ENCODE data around the gene SLC7A5. TPM values are rescaled to one million over a fixed set of nuclear protein-coding genes. Genes with fewer than 3 reads are reported as not detected.
"Not testable (repeated sequence)": the region's sequence is repeated elsewhere in the genome, so short reads cannot be mapped to it uniquely, and the experiment has no call there.

SLC7A5 gene
- total RNA-seq, 2 donors from 2014 or later: 374 to 588 TPM

GRCh38 chr16:87909203-87909935 is 40.1 kb upstream of the SLC7A5 start:
- not testable (repeated sequence) for H3K27me3 ChIP-seq (ENCODE audit: control insufficient read depth, insufficient read depth, low read length, poor library complexity, severe bottlenecking); H3K36me3 Mint-ChIP-seq (ENCODE audit: low read depth); H3K36me3 ChIP-seq (ENCODE audit: control insufficient read depth, insufficient read depth, low read length); H3K4me1 Mint-ChIP-seq; H3K9me3 ChIP-seq (ENCODE audit: control insufficient read depth, low read length); H3K27ac ChIP-seq (ENCODE audit: low read depth, low read length); H3K4me3 ChIP-seq (ENCODE audit: low read length); H3K27ac Mint-ChIP-seq; H3K9ac ChIP-seq (ENCODE audit: extremely low read depth, low read length, poor library complexity, severe bottlenecking); H3K4me1 ChIP-seq (ENCODE audit: control insufficient read depth, insufficient read depth, low read length); H3K4me3 Mint-ChIP-seq; H3K9me3 Mint-ChIP-seq
- WGBS, 2 experiments (ENCODE audit: insufficient coverage in 1 of 2, insufficient read length in 1 of 2): 44% methylated on average over 30 to 36 of the region's 36 CpGs
- TF ChIP-seq CTCF (conservative IDR thresholded peaks at IDR 0.05): peak; percentile 95
- DNase-seq: peak; percentile 95
- H3K27me3 Mint-ChIP-seq (ENCODE audit: insufficient read depth): peaks cover 25% of the 10 kb centered on the region

- not testable (repeated sequence) for H3K36me3 Mint-ChIP-seq (ENCODE audit: low read depth); H3K4me1 ChIP-seq (ENCODE audit: control insufficient read depth, insufficient read depth, low read length); H3K27ac Mint-ChIP-seq; H3K36me3 ChIP-seq (ENCODE audit: control insufficient read depth, insufficient read depth, low read length); H3K27ac ChIP-seq (ENCODE audit: low read depth, low read length); H3K9me3 ChIP-seq (ENCODE audit: control insufficient read depth, low read length); DNase-seq; H3K9me3 Mint-ChIP-seq; H3K4me1 Mint-ChIP-seq; H3K4me3 ChIP-seq (ENCODE audit: low read length); H3K9ac ChIP-seq (ENCODE audit: extremely low read depth, low read length, poor library complexity, severe bottlenecking); H3K27me3 ChIP-seq (ENCODE audit: control insufficient read depth, insufficient read depth, low read length, poor library complexity, severe bottlenecking); H3K4me3 Mint-ChIP-seq
- peaks cover 21% of the 10 kb centered on the region for H3K27me3 Mint-ChIP-seq (ENCODE audit: insufficient read depth)
- 80 to 94% methylated on average over 9 to 11 of the region's 11 CpGs for WGBS, 2 experiments (ENCODE audit: insufficient coverage in 1 of 2, insufficient read length in 1 of 2)
Measured at GRCh38 chr16:87908101-87908500, 38.8 kb upstream of the SLC7A5 start.

- not testable (repeated sequence) for H3K27ac Mint-ChIP-seq, H3K9me3 Mint-ChIP-seq
- peaks cover 21% of the 10 kb centered on the region for H3K27me3 Mint-ChIP-seq (ENCODE audit: insufficient read depth)
Measured at GRCh38 chr16:87905521-87905920, 36.2 kb upstream of the SLC7A5 start.

GRCh38 chr16:87904963-87905362 is 35.7 kb upstream of the SLC7A5 start:
- H3K27ac ChIP-seq (ENCODE audit: low read depth, low read length); H3K9me3 Mint-ChIP-seq; H3K4me1 ChIP-seq (ENCODE audit: control insufficient read depth, insufficient read depth, low read length); H3K9me3 ChIP-seq (ENCODE audit: control insufficient read depth, low read length); H3K9ac ChIP-seq (ENCODE audit: extremely low read depth, low read length, poor library complexity, severe bottlenecking); H3K4me3 Mint-ChIP-seq; H3K36me3 Mint-ChIP-seq (ENCODE audit: low read depth); H3K4me1 Mint-ChIP-seq; H3K27ac Mint-ChIP-seq; H3K27me3 ChIP-seq (ENCODE audit: control insufficient read depth, insufficient read depth, low read length, poor library complexity, severe bottlenecking); H3K4me3 ChIP-seq (ENCODE audit: low read length); H3K36me3 ChIP-seq (ENCODE audit: control insufficient read depth, insufficient read depth, low read length); DNase-seq: not testable (repeated sequence)
- TF ChIP-seq CTCF (conservative IDR thresholded peaks at IDR 0.05): peak; percentile 56
- peaks cover 21% of the 10 kb centered on the region for H3K27me3 Mint-ChIP-seq (ENCODE audit: insufficient read depth)
- 86 to 91% methylated on average over 2 of the region's 5 CpGs for WGBS, 2 experiments (ENCODE audit: insufficient coverage in 1 of 2, insufficient read length in 1 of 2)

More at GRCh38 chr16:87905521-87905920, 36.2 kb upstream of the SLC7A5 start:
- not testable (repeated sequence) for H3K9me3 ChIP-seq (ENCODE audit: control insufficient read depth, low read length); H3K9ac ChIP-seq (ENCODE audit: extremely low read depth, low read length, poor library complexity, severe bottlenecking); H3K4me1 Mint-ChIP-seq; DNase-seq; H3K4me3 Mint-ChIP-seq; H3K36me3 Mint-ChIP-seq (ENCODE audit: low read depth); H3K27ac ChIP-seq (ENCODE audit: low read depth, low read length); H3K27me3 ChIP-seq (ENCODE audit: control insufficient read depth, insufficient read depth, low read length, poor library complexity, severe bottlenecking); H3K4me1 ChIP-seq (ENCODE audit: control insufficient read depth, insufficient read depth, low read length); H3K36me3 ChIP-seq (ENCODE audit: control insufficient read depth, insufficient read depth, low read length); H3K4me3 ChIP-seq (ENCODE audit: low read length)
- WGBS, 2 experiments (ENCODE audit: insufficient coverage in 1 of 2, insufficient read length in 1 of 2): 89 to 93% methylated on average over 5 to 7 of the region's 7 CpGs

- not testable (repeated sequence) for H3K9me3 Mint-ChIP-seq; H3K4me1 Mint-ChIP-seq; H3K4me3 ChIP-seq (ENCODE audit: low read length); H3K27me3 ChIP-seq (ENCODE audit: control insufficient read depth, insufficient read depth, low read length, poor library complexity, severe bottlenecking); H3K4me3 Mint-ChIP-seq; H3K27ac ChIP-seq (ENCODE audit: low read depth, low read length); H3K27ac Mint-ChIP-seq; H3K27me3 Mint-ChIP-seq (ENCODE audit: insufficient read depth); H3K4me1 ChIP-seq (ENCODE audit: control insufficient read depth, insufficient read depth, low read length); DNase-seq; H3K36me3 Mint-ChIP-seq (ENCODE audit: low read depth); H3K36me3 ChIP-seq (ENCODE audit: control insufficient read depth, insufficient read depth, low read length); H3K9me3 ChIP-seq (ENCODE audit: control insufficient read depth, low read length); H3K9ac ChIP-seq (ENCODE audit: extremely low read depth, low read length, poor library complexity, severe bottlenecking)
- 94 to 96% methylated on average over 3 to 11 of the region's 12 CpGs for WGBS, 2 experiments (ENCODE audit: insufficient coverage in 1 of 2, insufficient read length in 1 of 2)
Measured at GRCh38 chr16:87900489-87900888, 31.2 kb upstream of the SLC7A5 start.
